COLO668 (cell line): ENCODE data around the gene FZD2.
"Not testable (repeated sequence)": the region's sequence is repeated elsewhere in the genome, so short reads cannot be mapped to it uniquely, and the experiment has no call there.

Source experiments
- DNase-seq: peaks from one replicate; lab custom pipeline; 2025; ENCODE audit not compliant: unreplicated experiment; lab: John Stamatoyannopoulos, UW

Gene FZD2

DNA sequence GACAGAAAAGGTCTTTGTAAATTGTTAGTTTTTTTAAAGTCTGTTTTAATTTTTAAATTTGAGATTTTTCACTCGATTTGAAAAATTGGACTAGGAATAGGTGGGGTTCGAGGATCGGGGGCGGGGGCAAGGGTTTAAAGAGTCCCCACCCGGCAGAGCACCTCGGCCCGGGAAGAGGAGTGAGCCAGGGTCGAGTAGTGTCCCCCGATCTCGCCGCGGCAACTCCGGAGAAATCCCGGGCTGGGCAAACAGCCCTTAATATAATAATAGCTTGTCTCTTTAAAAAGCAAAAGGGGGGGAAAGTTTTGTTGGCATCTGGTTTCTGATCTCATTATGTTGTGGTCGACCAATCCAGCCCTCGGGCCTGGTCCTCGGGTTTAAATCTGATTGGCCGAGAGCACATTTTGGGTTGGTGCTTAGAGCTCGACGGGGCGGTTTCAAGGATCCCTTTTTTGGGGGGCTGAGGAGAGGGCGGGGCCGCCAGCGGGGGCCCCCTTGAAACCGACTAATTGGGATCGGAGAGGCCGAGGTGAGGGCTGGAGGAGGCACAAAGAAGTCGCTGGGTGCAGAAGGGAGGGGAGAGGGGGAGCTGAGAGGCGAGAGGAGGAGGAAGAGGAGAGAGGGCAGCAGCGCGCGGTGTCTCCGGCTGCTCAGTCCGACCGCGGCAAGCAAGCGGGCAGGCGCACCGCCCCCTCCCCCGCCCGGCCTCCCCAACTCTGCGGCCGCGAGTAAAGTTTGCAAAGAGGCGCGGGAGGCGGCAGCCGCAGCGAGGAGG is at the start of gene FZD2:
Gene FZD2 (plus strand): TSS at position 653 of the 775 bp plus-strand sequence. CDS start 205 bp downstream, outside the sequence.
- DNase-seq = no peak

DNA sequence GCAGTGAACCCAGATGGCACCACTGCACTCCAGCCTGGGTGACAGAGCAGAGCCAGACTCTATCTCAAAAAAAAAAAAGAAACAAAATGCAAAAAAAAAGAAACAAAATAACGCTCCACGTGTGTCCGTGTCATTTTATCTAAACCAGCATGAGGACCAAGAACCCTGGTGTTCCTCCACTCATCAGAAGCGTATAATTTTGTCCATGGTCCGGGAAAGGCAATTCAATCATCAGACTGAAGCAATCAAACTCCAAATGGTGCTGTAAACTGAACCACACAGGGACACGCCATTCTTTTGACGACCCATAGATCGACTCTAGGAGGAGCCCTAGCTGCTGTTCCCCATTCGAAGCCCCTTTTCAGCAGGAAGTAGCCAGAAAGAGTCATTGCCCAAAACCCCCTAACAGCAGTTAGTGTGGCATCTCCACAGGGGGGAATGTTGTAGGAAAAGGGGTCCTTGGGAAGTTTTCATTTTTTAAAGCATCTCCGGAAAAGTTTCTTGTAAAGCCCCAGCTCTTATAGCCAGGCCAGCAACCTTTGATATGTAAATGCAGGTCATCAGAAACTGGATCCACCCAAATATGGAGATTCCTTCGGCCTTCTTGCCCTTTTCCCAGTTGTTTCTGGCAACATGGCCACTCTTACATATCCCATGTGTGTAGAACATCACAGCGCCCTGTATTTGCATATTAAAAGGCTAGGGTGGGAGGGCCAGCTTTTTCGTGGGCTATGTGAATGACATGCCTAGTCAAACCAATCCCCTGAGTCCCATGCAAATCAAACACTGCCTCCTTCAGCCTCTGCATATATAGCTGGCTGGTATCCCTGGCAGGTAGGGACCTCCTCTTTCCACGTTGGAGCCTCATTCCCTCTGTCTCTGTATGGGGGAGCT is 45.8 kb upstream of the FZD2 start:
- DNase-seq = not testable (repeated sequence)

DNA sequence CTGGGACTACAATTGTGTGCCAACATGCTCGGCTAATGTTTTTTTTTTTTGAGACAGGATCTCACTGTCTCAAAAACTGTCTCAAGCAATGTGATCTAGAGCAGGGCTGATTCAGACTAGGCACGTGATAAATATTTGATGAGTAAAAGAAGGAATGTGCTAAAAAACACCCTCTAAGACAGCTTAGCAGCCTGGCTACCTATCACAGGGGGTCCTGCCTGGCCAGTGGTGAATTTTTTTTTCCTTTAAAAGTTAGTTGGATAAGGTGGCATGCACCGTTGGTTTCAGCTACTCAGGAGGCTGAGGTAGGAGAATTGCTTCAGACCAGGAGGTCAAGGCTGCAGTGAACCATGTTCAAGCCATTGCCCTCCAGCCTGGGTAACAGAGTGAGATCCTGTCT is 39.3 kb upstream of the FZD2 start:
- no peak for DNase-seq

DNA sequence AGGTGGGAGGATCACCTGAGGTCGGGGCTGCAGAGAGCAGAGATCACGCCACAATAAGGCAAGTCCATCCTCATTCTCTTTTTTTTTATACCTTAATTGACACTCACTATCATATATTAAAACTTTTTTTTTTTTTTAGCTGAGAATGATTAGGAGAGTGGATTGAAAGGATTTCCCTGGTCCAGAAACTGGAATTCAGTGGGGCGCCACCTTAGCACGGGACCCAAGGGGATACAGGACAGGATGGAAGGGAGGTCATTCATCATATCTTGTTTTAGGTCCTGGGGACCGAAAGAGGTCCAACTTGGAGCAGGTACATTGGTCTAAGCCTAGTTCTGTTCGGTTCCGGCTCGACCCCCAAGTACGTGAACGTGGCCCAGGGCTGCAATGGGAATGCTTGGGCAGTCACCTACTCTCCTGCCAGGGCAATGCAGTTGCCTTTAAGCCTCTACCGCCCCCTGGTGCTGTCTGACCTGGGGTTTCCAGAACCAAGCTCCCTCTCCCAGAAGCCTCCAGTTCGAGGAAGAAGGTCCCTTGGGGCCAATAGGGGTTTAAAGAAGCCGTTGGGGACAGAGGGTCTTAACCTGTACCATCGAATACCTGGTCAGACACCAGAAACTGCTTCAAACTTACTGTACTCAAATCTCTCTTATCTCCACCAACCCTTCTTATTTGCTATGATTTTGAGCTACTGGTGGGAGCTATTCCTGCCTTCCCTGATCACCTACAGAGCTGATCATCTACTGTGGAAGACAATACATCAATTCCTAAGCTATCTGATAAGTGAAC is 34.2 kb upstream of the FZD2 start:
- DNase-seq = peak; percentile 30

GRCh38 chr17:44523672-44523972 is 33.7 kb upstream of the FZD2 start:
- DNase-seq = no peak

GRCh38 chr17:44527102-44527501 is 30.2 kb upstream of the FZD2 start:
- no peak for DNase-seq

DNA sequence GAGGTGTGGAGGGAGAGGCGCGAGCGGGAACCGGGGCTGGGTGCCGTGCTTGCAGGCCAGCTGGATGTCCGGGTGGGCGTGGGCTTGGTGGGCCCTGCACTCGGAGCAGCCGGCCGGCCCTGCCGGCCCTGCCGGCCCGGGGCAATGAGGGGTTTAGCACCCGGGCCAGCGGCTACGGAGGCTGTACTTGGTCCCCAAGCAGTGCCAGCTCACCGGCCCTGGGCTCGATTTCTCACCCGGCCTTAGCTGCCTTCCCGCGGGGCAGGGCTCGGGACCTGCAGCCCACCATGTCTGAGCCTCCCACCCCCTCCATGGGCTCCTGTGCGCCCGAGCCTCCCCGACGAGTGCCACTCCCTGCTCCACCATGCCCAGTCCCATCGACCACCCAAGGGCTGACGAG is 29.3 kb upstream of the FZD2 start:
- no peak for DNase-seq

GRCh38 chr17:44529864-44530263 is 27.4 kb upstream of the FZD2 start:
- no peak for DNase-seq

DNA sequence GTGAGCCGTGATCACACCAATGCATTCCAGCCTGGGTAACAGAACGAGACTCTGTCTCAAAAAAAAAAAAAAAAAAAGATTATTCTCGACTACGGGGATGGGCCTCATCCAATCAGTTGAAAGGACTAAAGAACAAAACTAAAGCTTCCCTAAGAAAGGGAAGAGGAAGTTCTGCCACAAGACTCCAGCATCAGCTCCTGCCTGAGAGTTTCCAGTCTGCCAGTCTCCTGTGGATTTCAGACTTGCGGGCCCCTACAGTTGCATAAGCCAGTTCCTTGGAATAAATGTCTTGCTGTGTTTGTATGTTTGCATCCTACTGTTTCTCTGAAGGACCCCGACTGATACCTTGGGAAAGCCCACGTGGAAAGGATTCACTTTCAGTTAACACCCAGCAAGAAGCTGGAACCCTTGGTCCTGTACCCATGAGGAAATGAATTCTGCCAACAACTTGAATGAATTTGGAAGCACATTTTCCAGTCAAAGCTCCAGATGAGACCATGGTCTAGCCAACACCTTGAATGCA is 26.3 kb upstream of the FZD2 start:
- no peak for DNase-seq

DNA sequence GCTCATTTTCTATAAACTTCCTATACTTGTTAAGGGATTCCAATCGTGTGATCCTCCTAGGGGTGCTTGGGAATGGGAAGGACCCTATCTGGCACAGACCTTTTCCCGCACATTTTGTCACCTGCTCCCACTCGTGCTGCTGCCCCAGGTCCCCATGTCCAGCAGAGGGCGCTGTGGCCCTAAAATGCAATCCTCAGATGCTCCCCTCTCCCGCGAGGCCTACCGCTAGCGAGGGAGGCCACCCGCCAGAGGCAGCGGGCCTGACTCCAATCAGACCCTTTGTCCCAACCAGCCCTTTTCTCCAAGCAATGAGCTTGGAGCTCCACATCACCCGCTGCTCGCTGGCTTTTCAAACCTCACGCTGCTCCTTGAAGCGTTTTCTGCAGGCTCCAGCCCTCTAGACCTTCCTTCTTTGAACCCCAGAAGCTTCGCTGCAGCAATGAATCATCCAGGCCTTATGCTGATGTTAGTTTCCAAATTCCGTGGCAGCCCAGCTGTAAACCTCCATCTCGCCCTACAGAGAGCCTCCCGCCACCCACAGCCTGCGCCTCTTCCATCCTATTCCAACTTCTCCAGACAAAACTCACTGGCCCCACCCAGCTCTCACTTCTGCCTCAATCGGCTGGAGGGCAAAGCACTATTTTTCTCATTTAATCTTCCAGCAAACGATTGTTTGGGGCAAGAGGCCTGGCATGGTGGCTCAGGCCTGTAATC is 23.6 kb upstream of the FZD2 start:
- DNase-seq = peak; percentile 75

DNA sequence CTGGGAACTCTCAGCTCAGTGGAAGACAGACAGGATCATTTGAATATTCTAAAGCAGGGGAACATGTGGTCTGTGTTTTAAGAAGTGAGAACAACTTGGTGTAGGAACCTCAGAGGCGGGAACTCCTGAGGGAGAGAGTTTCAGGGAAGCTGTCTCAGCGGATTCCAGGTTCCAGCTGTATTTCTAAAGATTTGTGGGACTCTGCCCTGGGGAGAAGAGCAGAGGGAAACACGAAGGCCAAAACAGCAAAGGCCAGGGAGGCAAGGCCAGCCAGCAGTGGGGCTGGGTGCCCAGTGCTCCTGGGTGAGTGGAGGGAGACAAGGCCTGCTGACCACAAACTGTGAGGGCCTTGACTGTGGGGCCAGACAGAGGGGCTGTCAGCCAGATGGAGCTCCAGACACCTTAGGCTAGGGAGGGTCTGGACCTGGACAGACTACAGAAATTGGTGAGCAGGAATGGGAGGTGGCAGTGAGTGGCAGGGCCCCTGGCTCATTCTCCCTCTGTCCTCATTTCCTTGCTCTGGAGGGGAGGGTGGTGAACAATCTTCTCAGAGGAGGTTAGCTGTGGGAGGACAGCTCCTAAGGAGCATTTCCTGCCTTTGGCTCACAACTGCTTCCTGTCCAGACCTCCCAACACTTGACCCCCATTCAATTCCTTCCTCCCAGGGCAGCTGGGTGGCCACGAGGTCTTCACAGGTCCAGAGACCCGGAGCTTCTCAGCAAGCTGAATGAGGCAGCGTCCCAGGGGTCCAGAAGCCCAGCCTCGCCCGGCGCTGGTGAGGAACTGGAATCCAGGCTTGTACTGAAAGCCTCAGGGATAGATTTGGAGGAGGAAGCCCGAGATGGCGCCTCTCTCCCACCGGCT is 21.0 kb upstream of the FZD2 start:
- no peak for DNase-seq

- not testable (repeated sequence) for DNase-seq
Measured at GRCh38 chr17:44537922-44538321, 19.4 kb upstream of the FZD2 start.

DNA sequence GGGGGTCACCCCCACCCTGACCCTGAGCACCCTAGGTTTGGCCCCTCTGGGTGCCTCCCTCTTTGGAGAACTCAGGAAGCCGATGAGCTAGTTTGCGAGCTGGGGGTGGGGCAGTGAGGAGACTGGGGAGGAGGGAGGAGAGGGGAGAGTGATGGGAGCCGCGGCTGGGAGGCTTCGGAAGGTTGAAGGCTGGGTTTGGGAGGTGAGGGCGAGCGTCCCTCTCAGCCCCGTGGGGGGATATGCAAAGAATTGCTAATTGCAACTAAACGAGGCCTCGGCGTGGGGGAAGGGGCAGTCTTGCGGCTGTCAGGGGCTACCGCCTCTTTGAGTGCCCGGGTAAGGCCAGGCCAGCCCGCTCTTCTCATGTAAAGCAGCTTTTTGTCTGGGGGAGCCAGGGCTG is 17.6 kb upstream of the FZD2 start:
- no peak for DNase-seq

- no peak for DNase-seq
Measured at GRCh38 chr17:44540246-44541084, 16.8 kb upstream of the FZD2 start.

- no peak for DNase-seq
Measured at GRCh38 chr17:44541884-44542581, 15.3 kb upstream of the FZD2 start.

DNA sequence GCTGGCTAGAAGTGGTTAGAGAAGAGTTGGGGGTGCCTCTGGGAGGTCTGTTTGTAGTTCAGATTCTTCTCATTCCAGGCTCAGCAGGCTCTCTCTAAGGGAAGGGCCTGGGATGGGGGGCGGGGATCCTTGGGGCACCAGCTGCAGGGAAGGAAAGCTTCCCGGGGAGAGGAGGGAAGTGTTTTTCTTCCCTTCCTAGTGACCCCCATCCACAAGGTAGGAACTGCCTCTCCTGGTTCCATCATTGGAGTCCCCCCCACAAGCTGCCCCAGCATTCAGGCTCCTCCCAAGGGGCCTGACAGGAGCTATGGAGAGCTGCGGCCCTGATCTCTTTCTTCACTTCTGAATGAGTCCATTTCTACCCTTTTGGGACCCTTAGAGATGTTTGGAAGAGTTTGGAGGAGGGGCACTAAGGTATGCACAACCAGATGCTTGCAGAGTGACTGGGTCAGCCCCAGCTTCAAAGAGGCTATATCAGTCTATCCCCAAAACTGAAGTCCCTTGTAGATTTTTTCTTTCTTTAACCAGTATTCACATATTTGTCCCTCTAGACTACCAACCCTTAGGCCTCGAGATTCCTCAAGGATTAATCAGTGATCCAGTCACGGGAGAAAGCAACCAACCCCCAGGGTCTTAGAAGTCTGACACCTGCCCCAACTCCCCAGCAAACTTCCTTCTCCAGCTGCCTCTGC is 13.9 kb upstream of the FZD2 start:
- no peak for DNase-seq

DNA sequence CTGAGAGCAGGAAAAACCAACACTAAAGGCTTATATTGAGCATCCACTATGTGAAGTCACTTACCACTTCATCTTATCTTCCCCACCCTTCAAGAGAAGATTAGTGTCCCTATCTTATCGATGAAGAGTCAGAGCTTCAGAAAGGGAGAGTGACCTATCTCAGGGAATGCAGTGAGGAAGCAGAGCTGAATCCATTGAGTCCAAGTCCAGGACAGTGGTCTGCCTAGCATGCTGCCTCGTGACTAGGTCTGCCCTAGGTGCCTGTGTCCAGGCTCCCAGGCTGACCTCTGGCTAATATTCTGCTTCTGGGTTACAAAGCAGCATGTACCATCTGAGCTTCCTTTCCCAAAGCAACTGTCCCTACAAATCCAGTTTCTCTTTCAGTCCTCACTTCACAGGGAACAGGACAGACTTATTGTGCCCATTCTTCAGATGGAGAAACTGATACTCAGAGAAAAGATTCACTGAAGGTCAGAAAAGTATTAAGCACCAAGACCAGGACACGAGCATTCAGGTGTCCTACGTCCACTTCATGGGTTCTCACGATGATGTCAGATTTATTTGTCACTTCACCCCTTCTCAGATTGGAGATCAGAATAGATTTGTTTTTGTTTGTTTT is 13.3 kb upstream of the FZD2 start:
- DNase-seq = no peak
